Stimulated activated CD8-positive, alpha-beta memory T cell treated with anti-CD3 and anti-CD28 coated beads, Interleukin-15, amount 100 ng/mL, for 24 hours (primary cell): ENCODE data around the gene STX2.
"Not testable (repeated sequence)": the region's sequence is repeated elsewhere in the genome, so short reads cannot be mapped to it uniquely, and the experiment has no call there.

Experiments
- DNase-seq: peaks from one replicate; pipeline ENCODE4 v3.0.0-alpha.2; 2020; ENCODE audit warnings: low read depth

Gene STX2

DNA sequence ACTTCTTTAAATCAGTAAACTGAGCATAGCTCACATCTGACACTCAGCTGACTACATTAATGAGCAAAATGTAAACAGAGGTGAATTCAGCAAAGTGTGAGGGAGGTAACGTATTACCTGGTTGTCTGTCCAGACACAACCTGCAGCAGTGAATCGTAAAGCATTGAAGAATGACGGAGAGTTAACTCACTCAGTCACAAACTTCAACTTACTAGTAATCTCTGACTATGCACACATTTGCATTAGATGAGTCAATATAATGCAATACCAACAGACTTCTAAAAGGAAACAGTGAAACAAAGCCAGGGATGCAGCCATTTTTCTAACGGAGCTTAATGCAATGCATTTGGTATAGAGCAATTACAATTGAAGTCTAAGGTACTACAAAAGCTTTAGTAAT lies 40.0 kb downstream of the STX2 start:
- DNase-seq = no peak

DNA sequence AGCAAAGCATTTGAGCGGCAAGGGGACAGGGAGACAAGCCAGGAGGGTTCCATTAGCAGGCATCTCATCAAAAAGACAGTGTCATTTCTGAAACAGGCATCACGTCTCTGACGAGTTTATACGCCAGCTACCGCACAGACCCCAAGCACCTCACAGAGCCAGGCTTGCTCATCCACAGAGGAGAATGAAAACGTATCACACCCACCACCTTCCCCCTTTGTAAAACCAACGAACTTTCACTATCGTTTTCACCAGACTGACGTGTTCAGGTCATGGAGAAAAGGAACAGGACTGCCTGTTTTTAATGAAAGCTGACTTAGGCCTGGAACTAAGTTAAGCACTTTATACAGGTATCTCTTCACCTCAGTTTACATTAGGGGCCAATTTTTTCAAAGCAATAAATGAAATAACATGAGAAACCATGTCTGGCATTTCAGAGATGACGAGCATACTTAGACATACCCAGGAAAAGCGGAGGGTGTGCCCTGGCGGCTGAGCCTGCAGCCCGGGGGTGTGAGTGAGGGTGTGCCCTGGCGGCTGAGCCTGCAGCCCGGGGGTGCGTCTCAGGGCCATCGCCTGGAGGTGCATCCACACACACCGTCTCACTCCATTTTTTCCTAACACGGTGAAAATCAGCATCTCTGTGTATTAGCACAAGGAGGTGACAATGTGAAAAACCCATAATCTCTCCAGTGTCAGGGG lies 41.9 kb downstream of the STX2 start:
- DNase-seq = no peak

DNA sequence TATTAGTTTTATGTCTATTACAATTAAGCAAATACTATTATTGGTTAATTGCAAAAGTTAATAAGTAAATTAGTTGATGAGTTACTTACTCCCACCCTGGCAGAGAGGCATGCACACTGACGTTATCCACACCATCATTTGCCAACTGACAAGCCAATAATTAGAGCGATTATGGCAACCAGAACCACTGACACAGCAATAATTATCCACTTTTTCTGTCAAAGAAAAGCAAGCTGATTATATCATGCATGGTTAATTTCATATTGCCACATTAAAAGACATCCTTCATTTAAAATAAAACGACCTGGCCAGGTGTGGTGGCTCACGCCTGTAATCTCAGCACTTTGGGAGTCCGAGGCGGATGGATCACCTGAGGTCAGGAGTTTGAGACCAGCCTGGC lies 43.1 kb downstream of the STX2 start:
- no peak for DNase-seq

DNA sequence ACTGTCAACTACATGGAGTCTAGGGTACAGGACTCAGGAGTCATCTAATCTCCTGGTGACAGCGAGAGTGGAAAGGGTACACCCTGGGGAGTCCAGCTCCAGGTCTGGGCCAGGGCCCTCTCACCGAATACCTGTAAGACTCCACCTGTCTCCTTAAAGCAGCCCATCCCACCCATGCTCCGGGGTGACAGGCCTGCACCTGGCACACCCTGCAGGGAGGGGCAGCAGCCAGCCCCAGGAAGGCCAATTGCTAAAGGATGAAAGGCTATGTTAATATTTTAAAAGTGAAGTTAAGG lies 45.5 kb downstream of the STX2 start:
- no peak for DNase-seq

DNA sequence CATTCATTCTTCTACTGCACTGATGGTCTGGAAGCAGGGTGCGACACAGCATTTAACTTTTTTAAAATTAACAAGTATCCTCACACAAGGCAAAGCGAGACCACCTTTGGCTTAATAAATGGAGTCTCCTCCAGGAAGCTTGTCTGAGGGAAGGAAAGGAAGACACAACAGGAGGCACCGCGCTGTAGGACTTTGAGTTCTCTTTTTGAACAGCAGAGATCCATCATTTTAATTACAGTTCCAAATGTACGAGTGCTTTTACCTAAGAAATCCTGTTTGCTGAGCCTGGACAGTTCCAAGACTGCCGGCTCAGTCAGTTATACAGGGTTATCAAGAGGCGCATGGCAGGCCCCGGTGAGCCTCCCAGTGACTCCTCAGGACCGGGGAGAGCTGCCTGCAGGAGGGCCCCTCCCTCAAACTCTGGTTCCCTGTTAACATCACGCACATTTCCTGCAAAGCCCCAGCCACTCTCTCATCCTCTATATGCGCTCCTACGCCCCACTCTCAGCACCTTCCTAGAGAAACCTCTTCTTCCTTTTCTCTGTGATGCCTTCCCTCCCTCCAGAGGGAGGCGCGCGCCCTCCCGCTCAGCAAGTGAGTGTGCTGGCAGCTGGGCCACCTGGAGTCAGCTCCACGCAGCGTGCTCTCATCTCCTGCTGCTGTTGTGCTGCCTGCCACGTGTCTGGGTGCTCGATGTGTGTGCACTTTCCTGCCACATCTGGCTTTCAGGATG lies 46.1 kb downstream of the STX2 start:
- no peak for DNase-seq

DNA sequence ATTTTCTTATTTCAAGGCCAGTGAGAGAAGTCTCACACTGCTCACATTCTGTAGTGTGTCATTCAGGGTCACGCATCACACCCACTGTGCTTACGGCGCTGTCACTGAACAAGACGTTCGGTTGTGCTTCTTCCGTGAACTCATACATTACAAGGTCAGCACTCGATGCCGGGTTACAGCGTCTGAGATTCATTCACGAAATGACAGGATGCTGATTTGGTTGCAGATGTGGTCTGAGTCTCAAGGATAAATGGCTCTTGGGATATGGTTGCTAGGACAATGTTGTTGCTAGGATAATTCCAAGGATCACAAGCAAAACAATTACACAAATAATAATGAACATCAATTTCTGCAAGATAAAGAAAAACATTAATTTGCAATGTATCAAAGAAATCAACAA lies 47.4 kb downstream of the STX2 start:
- DNase-seq = no peak

- no peak for DNase-seq
These were observed 50.5 kb downstream of the STX2 start for GRCh38 chr12:130788515-130788914.

DNA sequence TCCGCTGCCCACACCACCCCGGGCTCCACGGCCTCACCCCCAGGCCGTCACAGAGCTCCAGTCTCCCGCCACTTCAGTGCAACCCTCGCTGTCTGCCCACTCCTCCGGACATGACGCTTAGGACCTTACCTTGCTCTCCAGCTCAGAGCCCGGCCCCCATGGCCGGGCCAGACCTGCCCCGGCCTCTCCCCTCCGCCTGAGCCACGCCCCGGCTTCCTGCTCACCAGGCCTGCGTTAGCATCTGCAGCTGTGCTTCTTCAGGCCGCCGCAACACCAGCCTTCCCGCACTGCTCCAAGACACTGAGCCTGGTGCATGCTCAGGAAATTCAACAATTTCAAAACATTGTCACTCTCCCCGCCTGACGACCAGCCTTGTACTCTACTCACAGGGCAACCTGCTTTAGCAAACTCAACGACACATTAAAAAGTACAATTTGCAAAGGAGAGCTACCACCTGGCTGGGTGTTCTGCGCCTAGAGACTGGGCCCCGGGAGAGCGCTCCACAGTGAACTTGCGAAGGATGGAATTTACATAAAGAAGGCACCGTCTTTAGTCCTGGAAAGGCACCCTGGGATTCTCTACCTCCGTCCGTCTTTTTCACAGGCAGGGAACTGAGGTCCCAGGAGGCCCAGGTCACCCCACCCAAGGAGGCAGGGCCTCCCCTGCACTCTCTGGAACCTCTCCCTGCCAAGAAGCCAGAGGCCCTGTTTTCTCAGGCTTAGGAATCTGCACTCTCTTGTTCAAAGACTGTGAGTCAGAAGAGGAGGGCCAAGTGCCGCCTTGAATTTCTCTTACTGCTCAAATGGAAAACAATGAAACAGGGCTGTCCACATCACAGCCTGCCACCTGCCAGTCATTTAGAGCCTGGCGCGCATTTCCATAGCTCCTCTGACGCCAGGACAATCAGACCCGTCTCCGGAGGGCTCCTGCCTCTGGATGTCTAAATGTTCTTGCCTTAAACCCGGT lies 51.3 kb downstream of the STX2 start:
- DNase-seq = no peak

DNA sequence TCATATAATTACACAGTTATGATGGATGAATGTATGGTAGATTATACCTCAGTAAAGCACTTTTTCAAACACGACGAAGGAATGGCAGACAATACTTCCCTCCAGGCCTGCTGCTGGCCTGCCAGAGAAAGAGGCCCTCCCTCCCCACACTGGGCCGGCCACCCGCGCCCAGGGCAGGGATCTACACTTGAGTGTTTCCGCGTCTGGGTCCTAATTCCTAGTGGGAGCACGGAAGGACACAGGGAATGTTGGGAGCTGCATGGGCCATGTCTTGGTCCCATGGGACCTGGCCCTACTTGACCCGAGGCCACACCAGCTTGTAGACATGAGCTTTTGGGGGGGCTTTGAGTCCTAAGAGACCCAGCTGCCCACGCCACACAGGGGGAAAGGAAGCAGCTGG lies 52.0 kb downstream of the STX2 start:
- no peak for DNase-seq

DNA sequence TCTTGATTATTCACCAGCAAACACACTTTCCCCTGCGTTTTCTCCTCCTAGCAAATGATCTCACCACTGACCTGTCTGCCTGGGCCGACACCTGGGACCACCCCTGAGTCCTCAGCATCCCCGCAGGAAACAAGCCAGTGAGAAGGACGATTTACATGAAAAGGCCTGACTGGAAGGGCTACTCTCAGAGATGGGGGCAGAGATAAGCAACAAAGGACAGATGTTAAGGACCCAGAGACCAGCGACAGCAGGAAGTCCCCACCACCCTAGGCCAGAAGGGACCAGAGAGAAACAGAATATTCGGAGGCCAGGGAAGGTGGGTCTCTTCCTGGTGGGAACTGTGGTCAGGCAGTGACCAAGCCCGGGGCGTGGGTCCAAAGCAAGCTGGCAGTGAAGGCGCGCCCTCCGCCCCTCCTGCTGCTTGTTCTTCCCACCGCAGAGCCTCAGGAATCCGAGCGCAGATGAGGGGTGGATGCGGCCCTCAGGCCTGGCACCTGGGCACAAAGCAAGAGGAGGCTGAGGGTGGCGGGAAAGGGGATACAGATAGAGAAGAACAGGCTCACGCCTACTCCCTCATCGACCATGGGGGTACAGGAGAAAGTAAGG lies 55.8 kb downstream of the STX2 start:
- no peak for DNase-seq

DNA sequence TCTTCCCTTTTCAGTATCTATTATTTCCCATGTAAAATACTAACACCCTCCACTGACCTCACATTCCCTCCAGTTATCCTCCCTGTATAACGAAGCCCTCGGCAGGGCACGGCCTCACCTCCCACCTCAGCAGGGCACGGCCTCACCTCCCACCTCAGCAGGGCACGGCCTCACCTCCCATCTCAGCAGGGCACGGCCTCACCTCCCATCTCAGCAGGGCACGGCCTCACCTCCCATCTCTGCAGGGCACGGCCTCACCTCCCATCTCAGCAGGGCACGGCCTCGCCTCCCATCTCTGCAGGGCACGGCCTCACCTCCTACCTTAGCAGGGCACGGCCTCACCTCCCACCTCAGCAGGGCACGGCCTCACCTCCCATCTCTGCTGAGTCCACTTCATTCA lies 56.8 kb downstream of the STX2 start:
- not testable (repeated sequence) for DNase-seq

GRCh38 chr12:130780880-130781575 lies 58.0 kb downstream of the STX2 start:
- no peak for DNase-seq

GRCh38 chr12:130780325-130780724 lies 58.7 kb downstream of the STX2 start:
- DNase-seq = no peak

- no peak for DNase-seq
These were observed 60.3 kb downstream of the STX2 start for GRCh38 chr12:130778776-130779175.

- DNase-seq = no peak
These were observed 62.2 kb downstream of the STX2 start for GRCh38 chr12:130776857-130777339.

- DNase-seq = peak; percentile 34
These were observed 62.8 kb downstream of the STX2 start for GRCh38 chr12:130775953-130776856.

DNA sequence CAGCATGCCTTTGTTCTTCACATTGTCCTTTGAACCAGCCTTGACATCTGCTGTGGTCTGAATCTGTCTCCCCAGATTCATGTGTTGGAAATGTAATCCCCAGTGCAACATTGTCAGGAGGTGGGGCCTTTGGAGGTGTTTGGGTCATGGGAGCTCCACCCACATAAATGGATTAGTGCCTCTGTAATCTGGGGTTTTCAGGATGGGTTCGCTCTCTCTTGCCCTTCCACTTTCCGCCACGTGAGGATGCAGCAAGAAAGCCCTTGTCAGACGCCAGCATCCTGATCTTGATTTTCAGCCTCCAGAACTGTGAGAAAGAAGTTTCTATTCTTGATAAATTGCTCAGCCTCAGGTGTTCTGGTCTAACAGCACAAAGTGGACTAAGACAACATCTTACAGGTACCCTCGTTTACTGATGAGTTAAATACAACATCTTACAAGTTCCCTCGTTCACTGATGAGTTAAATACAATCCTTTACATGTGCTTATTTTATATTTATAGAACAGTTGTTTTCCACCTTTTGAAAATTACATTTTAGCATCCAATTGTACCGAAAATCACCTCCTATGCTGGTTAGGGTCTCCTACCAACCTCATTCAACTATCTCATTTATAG lies 68.5 kb downstream of the STX2 start:
- no peak for DNase-seq

- no peak for DNase-seq
These were observed 70.9 kb downstream of the STX2 start for GRCh38 chr12:130768120-130768519.

DNA sequence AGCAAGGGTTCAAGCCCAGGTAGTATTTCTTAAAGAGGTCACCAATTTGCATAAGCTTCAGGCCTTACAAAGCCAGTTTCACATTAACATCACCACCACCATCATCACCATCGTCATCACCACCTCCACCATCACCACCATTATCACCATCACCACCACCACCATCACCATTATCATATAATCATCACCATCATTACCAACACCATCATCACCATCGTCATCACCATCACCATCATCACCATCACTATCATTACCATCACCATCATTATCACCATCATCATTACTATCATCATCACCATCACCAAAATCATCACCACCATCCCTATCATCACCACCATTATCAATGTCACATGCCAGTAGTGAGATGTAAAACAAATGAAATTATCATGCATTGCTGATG lies 72.6 kb downstream of the STX2 start:
- DNase-seq = no peak

DNA sequence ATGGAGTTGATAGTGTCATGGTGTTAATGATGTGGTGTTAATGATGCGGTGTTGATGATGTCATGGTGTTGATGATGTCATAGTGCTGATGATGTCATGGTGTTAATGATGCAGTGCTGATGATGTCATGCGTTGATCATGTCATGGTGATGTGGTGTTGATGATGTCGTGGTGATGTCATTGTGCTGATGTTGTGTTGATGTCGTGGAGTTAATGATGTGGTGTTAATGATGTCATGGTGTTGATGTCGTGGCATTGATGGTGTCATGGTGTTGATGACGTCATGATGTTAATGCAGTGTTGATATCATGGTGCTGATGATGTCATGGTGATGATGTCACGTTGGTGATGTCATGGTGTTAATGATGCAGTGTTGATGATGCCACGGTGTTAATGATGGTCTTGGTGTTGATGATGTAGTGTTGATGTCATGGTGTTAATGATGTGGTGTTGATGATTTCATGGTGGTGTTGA lies 73.8 kb downstream of the STX2 start:
- DNase-seq = no peak
